ENCODE measurements around the gene ACAP1. TPM values are rescaled to one million over a fixed set of nuclear protein-coding genes. Genes with fewer than 3 reads are reported as not detected.

The ACAP1 gene
- total and polyA plus RNA-seq, 12 donors, result 2.4 to 23.4 (median 13.4) TPM

- 39 to 42% methylated on average over 11 of the region's 11 CpGs for WGBS, 2 donors
- Histone ChIP-seq H3K27me3 (peaks cover 0 to 77% (median 39%) of the 10 kb centered on the region in 7 donors), H3K36me3 (peaks cover 0 to 22% (median 2%) of the 10 kb centered on the region in 9 donors), H3K9me3 (no peaks in the 10 kb centered on the region), H3K4me3 (no peak overlapping the region), H3K27ac (peak overlapping the region in 7 of 10 donors; percentile 3 to 51 (median 22)), H3K4me1 (peaks cover 18 to 65% (median 48%) of the 10 kb centered on the region in 9 donors)
- no peak for TF ChIP-seq CTCF (IDR thresholded peaks at IDR 0.05)
- intact Hi-C loops (cut with DNase I), result loop anchor here in 4 of 10 donors (10.0 kb wide), 2 partner anchors 236 to 246 kb away; partner anchors contain the start of gene SLC16A11 (in 2 of the 4)
- DNase-seq (no peak), ATAC-seq (peak in 5 of 8 donors; percentile 2 to 14 (median 5))
Observed at GRCh38 chr17:7290685-7291084, 45.6 kb upstream of the ACAP1 start.

DNA sequence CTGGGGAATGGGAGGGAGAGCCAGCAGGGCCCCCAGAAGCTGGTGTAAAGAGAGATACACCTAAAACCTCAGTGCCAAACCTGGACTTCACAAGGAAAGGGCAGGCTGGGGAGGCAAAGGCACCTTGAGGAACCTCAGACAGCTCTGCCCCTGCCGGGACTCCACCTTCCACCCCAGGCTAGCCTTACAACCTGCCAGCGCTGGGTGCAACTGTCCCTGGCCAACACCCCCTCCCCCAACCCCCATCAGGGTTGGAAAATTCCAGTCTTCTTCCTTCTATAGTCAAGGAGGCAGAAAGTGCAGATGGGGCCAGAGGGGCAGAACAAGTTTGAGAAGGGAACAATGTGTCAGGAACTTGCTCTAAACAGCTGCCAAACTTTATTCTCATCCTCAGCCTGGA lies 44.1 kb upstream of the ACAP1 start:
- no peaks in the 10 kb centered on the region for H3K9me3 ChIP-seq
- H3K27me3 ChIP-seq, result peaks cover 0 to 80% (median 39%) of the 10 kb centered on the region in 7 donors
- WGBS, 2 donors, result 77 to 80% methylated on average over 2 of the region's 2 CpGs
- H3K4me1 ChIP-seq, result peaks cover 21 to 70% (median 58%) of the 10 kb centered on the region in 9 donors
- intact Hi-C loops (cut with DNase I), result loop anchor here in 4 of 10 donors (10.0 kb wide), 2 partner anchors 237 to 247 kb away; partner anchors contain the start of gene SLC16A11 (in 2 of the 4)
- peaks cover 0 to 7% (median 0%) of the 10 kb centered on the region in 9 donors for H3K36me3 ChIP-seq
- no peak for TF ChIP-seq CTCF (IDR thresholded peaks at IDR 0.05)
- H3K27ac ChIP-seq, result peak overlapping the region in 6 of 10 donors; percentile 7 to 55 (median 27)
- H3K4me3 ChIP-seq, result no peak overlapping the region
- DNase-seq, result no peak
- ATAC-seq, result no peak

DNA sequence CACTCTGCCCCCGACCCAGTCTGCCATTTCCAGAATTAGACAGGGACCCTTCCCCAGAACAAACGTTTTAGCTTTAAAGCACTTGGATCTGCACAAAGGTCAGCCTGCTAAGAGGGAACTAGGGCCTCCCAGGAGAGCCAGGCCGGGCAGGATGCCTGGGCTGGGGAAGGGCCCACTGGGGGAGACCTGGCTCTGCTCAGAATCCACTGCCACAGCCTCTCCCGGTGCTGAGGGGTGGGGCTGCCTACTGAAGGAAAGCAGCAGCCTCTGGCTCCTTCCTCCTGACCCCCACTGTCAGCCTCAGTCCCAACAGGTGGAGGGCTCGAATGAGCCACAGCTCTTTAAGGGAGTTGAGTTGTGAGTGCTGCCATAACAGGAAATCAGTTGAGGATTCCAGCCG lies 43.6 kb upstream of the ACAP1 start:
- intact Hi-C loops (cut with DNase I), result loop anchor here in 4 of 10 donors (10.0 kb wide), 2 partner anchors 238 to 248 kb away; partner anchors contain the start of gene SLC16A11 (in 2 of the 4)
- Histone ChIP-seq H3K4me3 (no peak overlapping the region), H3K9me3 (no peaks in the 10 kb centered on the region), H3K4me1 (peaks cover 21 to 70% (median 58%) of the 10 kb centered on the region in 9 donors), H3K36me3 (peaks cover 0 to 3% (median 0%) of the 10 kb centered on the region in 9 donors), H3K27ac (peak overlapping the region in 6 of 10 donors; percentile 7 to 55 (median 27)), H3K27me3 (peaks cover 0 to 75% (median 39%) of the 10 kb centered on the region in 7 donors)
- DNase-seq (peak in 1 of 2 donors; percentile 54), ATAC-seq (peak in 3 of 8 donors; percentile 11 to 24 (median 17))
- no peak for TF ChIP-seq CTCF (IDR thresholded peaks at IDR 0.05)
- 8 to 17% methylated on average over 6 of the region's 6 CpGs for WGBS, 2 donors

DNA sequence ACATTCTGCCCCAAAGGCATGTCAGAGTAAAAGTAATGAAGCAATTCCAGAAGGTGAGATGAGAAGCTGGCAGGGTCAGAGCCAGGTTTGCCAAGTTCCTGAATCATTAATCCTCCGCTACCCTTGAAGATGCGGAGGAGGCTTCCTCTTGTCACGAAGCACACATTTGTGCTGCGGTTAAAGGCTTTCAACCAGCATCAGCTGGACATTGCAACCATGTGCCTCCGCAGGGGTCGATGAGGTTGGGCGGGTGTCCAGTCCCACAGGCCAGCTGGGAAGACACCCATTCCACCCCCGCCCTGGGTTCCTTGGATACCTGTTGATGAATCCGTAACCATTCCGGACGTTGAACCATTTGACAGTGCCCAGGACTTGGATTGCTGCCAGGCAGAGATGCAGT lies 43.2 kb upstream of the ACAP1 start:
- Histone ChIP-seq H3K27me3 (peaks cover 0 to 72% (median 39%) of the 10 kb centered on the region in 7 donors), H3K4me3 (no peak overlapping the region), H3K27ac (peak overlapping the region in 5 of 10 donors; percentile 20 to 55 (median 28)), H3K9me3 (no peaks in the 10 kb centered on the region), H3K4me1 (peaks cover 21 to 70% (median 58%) of the 10 kb centered on the region in 9 donors), H3K36me3 (no peaks in the 10 kb centered on the region)
- TF ChIP-seq CTCF (IDR thresholded peaks at IDR 0.05), result no peak
- intact Hi-C loops (cut with DNase I), result loop anchor here in 4 of 10 donors (10.0 kb wide), 2 partner anchors 238 to 248 kb away; partner anchors contain the start of gene SLC16A11 (in 2 of the 4)
- no peak for ATAC-seq
- no peak for DNase-seq
- 70 to 72% methylated on average over 11 of the region's 11 CpGs for WGBS, 2 donors

All from heart right ventricle (tissue), 16 donors.